ENCODE measurements around the gene MRPS27.

MRPS27 gene

GRCh38 chr5:72221099-72221498, 98.9 kb downstream of the MRPS27 start:
- ATAC-seq (replicated peaks): no peak
- no peaks in the 10 kb centered on the region for H3K9me3 Mint-ChIP-seq
- H3K27ac Mint-ChIP-seq: no peak overlapping the region
- peaks cover 35% of the 10 kb centered on the region for H3K36me3 Mint-ChIP-seq (ENCODE audit: insufficient read depth)
- no peak for DNase-seq
- H3K27me3 Mint-ChIP-seq: no peaks in the 10 kb centered on the region
- no peak overlapping the region for H3K4me3 Mint-ChIP-seq
- H3K4me1 Mint-ChIP-seq (ENCODE audit: low read depth in 2 of 2): peaks cover 0 to 5% of the 10 kb centered on the region in 2 donors

- H3K27ac Mint-ChIP-seq: no peak overlapping the region
Observed at GRCh38 chr5:72216756-72217155, 103.3 kb downstream of the MRPS27 start.

GRCh38 chr5:72214168-72214567, 105.9 kb downstream of the MRPS27 start:
- H3K36me3 Mint-ChIP-seq (ENCODE audit: insufficient read depth): peaks cover 3% of the 10 kb centered on the region
- ATAC-seq (replicated peaks) (no peak), DNase-seq (no peak)
- no peaks in the 10 kb centered on the region for H3K27me3 Mint-ChIP-seq
- H3K4me3 Mint-ChIP-seq: no peak overlapping the region
- no peaks in the 10 kb centered on the region for H3K9me3 Mint-ChIP-seq
- no peak overlapping the region for H3K27ac Mint-ChIP-seq
- no peaks in the 10 kb centered on the region for H3K4me1 Mint-ChIP-seq (ENCODE audit: low read depth in 2 of 2)

More at GRCh38 chr5:72216756-72217155, 103.3 kb downstream of the MRPS27 start:
- ATAC-seq (replicated peaks): no peak
- DNase-seq: no peak
- Mint-ChIP-seq H3K4me3 (no peak overlapping the region), H3K36me3 (ENCODE audit: insufficient read depth) (peaks cover 12% of the 10 kb centered on the region), H3K4me1 (ENCODE audit: low read depth in 2 of 2) (no peaks in the 10 kb centered on the region), H3K9me3 (no peaks in the 10 kb centered on the region), H3K27me3 (no peaks in the 10 kb centered on the region)

GRCh38 chr5:72213482-72213881, 106.6 kb downstream of the MRPS27 start:
- ATAC-seq (replicated peaks) (no peak), DNase-seq (no peak)
- Mint-ChIP-seq H3K27me3 (no peaks in the 10 kb centered on the region), H3K36me3 (ENCODE audit: insufficient read depth) (peaks cover 3% of the 10 kb centered on the region), H3K27ac (no peak overlapping the region), H3K4me1 (ENCODE audit: low read depth in 2 of 2) (no peaks in the 10 kb centered on the region), H3K4me3 (no peak overlapping the region), H3K9me3 (no peaks in the 10 kb centered on the region)

- Mint-ChIP-seq H3K27ac (no peak overlapping the region), H3K36me3 (ENCODE audit: insufficient read depth) (peaks cover 3% of the 10 kb centered on the region), H3K4me1 (ENCODE audit: low read depth in 2 of 2) (no peaks in the 10 kb centered on the region)
Observed at GRCh38 chr5:72212171-72212570, 107.9 kb downstream of the MRPS27 start.

GRCh38 chr5:72210888-72211678, 109.0 kb downstream of the MRPS27 start:
- no peak for ATAC-seq (replicated peaks)
- DNase-seq: no peak
- Mint-ChIP-seq H3K4me1 (ENCODE audit: low read depth in 2 of 2) (no peaks in the 10 kb centered on the region), H3K27me3 (no peaks in the 10 kb centered on the region), H3K9me3 (no peaks in the 10 kb centered on the region), H3K27ac (no peak overlapping the region), H3K4me3 (no peak overlapping the region), H3K36me3 (ENCODE audit: insufficient read depth) (peaks cover 3% of the 10 kb centered on the region)

More at GRCh38 chr5:72212171-72212570, 107.9 kb downstream of the MRPS27 start:
- ATAC-seq (replicated peaks): no peak
- no peak for DNase-seq
- no peaks in the 10 kb centered on the region for H3K9me3 Mint-ChIP-seq
- no peak overlapping the region for H3K4me3 Mint-ChIP-seq
- no peaks in the 10 kb centered on the region for H3K27me3 Mint-ChIP-seq

- ATAC-seq (replicated peaks) (no peak), DNase-seq (no peak)
- peak overlapping the region in 1 of 2 donors; percentile 14 for H3K27ac Mint-ChIP-seq
- H3K4me1 Mint-ChIP-seq (ENCODE audit: low read depth in 2 of 2): no peaks in the 10 kb centered on the region
- no peak overlapping the region for H3K4me3 Mint-ChIP-seq
- H3K36me3 Mint-ChIP-seq (ENCODE audit: insufficient read depth): no peaks in the 10 kb centered on the region
- no peaks in the 10 kb centered on the region for H3K27me3 Mint-ChIP-seq
- no peaks in the 10 kb centered on the region for H3K9me3 Mint-ChIP-seq
Observed at GRCh38 chr5:72209147-72210115, 110.6 kb downstream of the MRPS27 start.

GRCh38 chr5:72208324-72208926, 111.6 kb downstream of the MRPS27 start:
- Mint-ChIP-seq H3K36me3 (ENCODE audit: insufficient read depth) (no peaks in the 10 kb centered on the region), H3K4me3 (no peak overlapping the region), H3K27me3 (no peaks in the 10 kb centered on the region), H3K4me1 (ENCODE audit: low read depth in 2 of 2) (no peaks in the 10 kb centered on the region), H3K27ac (no peak overlapping the region), H3K9me3 (no peaks in the 10 kb centered on the region)
- DNase-seq: no peak
- ATAC-seq (replicated peaks): no peak

GRCh38 chr5:72206994-72207393, 113.0 kb downstream of the MRPS27 start:
- DNase-seq: no peak
- Mint-ChIP-seq H3K36me3 (ENCODE audit: insufficient read depth) (no peaks in the 10 kb centered on the region), H3K27me3 (no peaks in the 10 kb centered on the region), H3K4me1 (ENCODE audit: low read depth in 2 of 2) (no peaks in the 10 kb centered on the region), H3K9me3 (no peaks in the 10 kb centered on the region), H3K27ac (no peak overlapping the region), H3K4me3 (no peak overlapping the region)
- ATAC-seq (replicated peaks): no peak

- H3K36me3 Mint-ChIP-seq (ENCODE audit: insufficient read depth): no peaks in the 10 kb centered on the region
- no peak overlapping the region for H3K4me3 Mint-ChIP-seq
Observed at GRCh38 chr5:72206160-72206559, 113.9 kb downstream of the MRPS27 start.

GRCh38 chr5:72205431-72206009, 114.5 kb downstream of the MRPS27 start:
- Mint-ChIP-seq H3K27me3 (no peaks in the 10 kb centered on the region), H3K36me3 (ENCODE audit: insufficient read depth) (no peaks in the 10 kb centered on the region), H3K9me3 (no peaks in the 10 kb centered on the region), H3K4me1 (ENCODE audit: low read depth in 2 of 2) (no peaks in the 10 kb centered on the region), H3K4me3 (no peak overlapping the region), H3K27ac (no peak overlapping the region)
- DNase-seq: no peak
- no peak for ATAC-seq (replicated peaks)

More at GRCh38 chr5:72206160-72206559, 113.9 kb downstream of the MRPS27 start:
- no peaks in the 10 kb centered on the region for H3K4me1 Mint-ChIP-seq (ENCODE audit: low read depth in 2 of 2)
- no peak overlapping the region for H3K27ac Mint-ChIP-seq
- DNase-seq (no peak), ATAC-seq (replicated peaks) (no peak)
- no peaks in the 10 kb centered on the region for H3K27me3 Mint-ChIP-seq
- no peaks in the 10 kb centered on the region for H3K9me3 Mint-ChIP-seq

GRCh38 chr5:72204946-72205345, 115.1 kb downstream of the MRPS27 start:
- Mint-ChIP-seq H3K27me3 (peaks cover 0 to 3% of the 10 kb centered on the region in 2 donors), H3K4me1 (ENCODE audit: low read depth in 2 of 2) (no peaks in the 10 kb centered on the region), H3K4me3 (no peak overlapping the region), H3K9me3 (no peaks in the 10 kb centered on the region), H3K36me3 (ENCODE audit: insufficient read depth) (no peaks in the 10 kb centered on the region), H3K27ac (no peak overlapping the region)
- no peak for ATAC-seq (replicated peaks)
- DNase-seq: no peak

- H3K4me3 Mint-ChIP-seq: no peak overlapping the region
- DNase-seq (no peak), ATAC-seq (replicated peaks) (no peak)
- peaks cover 13 to 19% of the 10 kb centered on the region in 2 donors for H3K27me3 Mint-ChIP-seq
- no peak overlapping the region for H3K27ac Mint-ChIP-seq
- H3K4me1 Mint-ChIP-seq (ENCODE audit: low read depth in 2 of 2): no peaks in the 10 kb centered on the region
- no peaks in the 10 kb centered on the region for H3K36me3 Mint-ChIP-seq (ENCODE audit: insufficient read depth)
- no peaks in the 10 kb centered on the region for H3K9me3 Mint-ChIP-seq
Observed at GRCh38 chr5:72203251-72203845, 116.7 kb downstream of the MRPS27 start.
